Muscle layer of colon (tissue), 2 donors: Measurements from ENCODE around the gene TFAP2A.

Experiments
- H3K27ac ChIP-seq: one replicate; pipeline ENCODE4 v1.7.0; 2013; ENCODE audit warnings: low read depth, mild to moderate bottlenecking, low read length, moderate library complexity
- H3K27me3 ChIP-seq, 2 donors: one replicate each; pipeline ENCODE4 v1.7.0; 2013; ENCODE audit warnings: low read length in 2 of 2, mild to moderate bottlenecking in 2 of 2; ENCODE audit not compliant: insufficient read depth in 2 of 2, control insufficient read depth in 1 of 2
- H3K36me3 ChIP-seq: one replicate; pipeline ENCODE4 v1.7.0; 2013; ENCODE audit warnings: mild to moderate bottlenecking, low read length; ENCODE audit not compliant: insufficient read depth
- H3K4me1 ChIP-seq: one replicate; pipeline ENCODE4 v1.7.0; 2013; ENCODE audit warnings: mild to moderate bottlenecking, low read length; ENCODE audit not compliant: insufficient read depth
- H3K4me3 ChIP-seq, 2 donors: one replicate each; pipeline ENCODE4 v1.7.0; 2013; ENCODE audit warnings: low read length in 2 of 2, low read depth in 1 of 2, mild to moderate bottlenecking in 1 of 2, moderate library complexity in 1 of 2
- H3K9ac ChIP-seq: one replicate; pipeline ENCODE4 v1.7.0; 2013; ENCODE audit warnings: low read length
- H3K9me3 ChIP-seq: one replicate; pipeline ENCODE4 v1.7.0; 2013; ENCODE audit warnings: mild to moderate bottlenecking, low read length
- donor health status: abdominal sarcoma.
- donor health status: Adenocarcinoma of cecum.

Gene TFAP2A

DNA sequence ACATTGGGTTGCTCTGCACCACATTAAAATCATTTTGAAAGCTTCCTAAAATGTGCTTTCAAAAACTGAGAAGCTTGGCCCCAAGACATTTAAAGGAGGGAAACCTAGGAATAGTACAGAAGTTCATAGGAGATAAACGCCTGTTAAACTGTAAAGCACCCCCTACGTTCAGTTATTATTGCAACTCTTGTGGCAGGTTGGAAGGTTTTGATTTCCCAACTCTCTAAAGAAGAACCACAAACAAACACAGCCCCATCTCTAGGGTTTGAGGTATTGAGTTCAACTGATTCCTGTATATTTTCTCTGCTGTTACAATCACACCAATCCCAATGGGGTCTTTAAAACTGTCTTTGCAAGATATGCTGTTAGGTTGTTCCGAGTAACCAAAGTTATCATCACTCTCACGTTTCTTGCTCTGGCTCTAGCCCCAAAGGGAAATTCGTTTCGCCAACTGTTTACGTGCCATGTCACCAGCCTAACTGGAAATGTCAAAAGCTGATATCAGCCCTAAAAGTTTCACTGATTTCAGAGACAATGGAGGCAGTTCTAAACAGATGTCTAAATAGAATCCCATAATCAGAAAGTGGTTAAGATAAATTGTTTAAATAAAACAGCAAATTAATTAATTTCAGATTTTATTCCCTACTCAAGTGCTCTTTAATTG lies 12.1 kb downstream of the TFAP2A start:
- Histone ChIP-seq H3K27ac (no peak overlapping the region), H3K9ac (no peak overlapping the region), H3K4me3 (no peak overlapping the region), H3K27me3 (peaks cover 22 to 32% of the 10 kb centered on the region in 2 donors), H3K9me3 (no peaks in the 10 kb centered on the region), H3K36me3 (no peaks in the 10 kb centered on the region), H3K4me1 (peaks cover 11% of the 10 kb centered on the region)

DNA sequence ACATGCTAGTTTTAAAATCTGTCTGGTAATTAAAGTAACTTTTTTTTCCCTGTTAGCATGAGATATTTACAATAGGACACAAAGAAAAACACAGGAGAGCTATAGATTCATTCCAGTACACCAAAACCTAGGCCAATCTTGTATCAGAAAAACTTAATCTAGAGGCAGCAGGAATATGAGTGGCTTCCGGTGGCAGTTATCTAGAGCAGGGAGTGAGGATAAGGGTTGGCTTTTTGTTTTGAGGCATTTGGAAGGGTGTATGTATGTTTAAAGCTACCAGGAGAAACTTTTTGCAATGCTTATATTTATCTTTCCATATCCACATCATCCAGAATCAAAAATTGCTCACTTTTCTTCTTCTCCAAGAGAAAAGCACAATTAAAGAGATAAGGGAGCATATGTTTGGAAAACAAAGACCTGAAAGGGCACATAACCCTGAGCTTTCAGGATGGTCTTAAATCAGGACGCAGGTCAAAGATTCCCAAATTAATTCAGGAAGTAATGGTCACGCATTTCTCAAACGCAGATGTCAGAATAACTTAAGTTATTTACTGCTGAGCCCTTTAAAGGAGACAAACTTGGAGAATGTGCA lies 13.1 kb downstream of the TFAP2A start:
- Histone ChIP-seq H3K9me3 (no peaks in the 10 kb centered on the region), H3K9ac (no peak overlapping the region), H3K4me1 (peaks cover 11% of the 10 kb centered on the region), H3K36me3 (no peaks in the 10 kb centered on the region), H3K27ac (no peak overlapping the region), H3K4me3 (no peak overlapping the region), H3K27me3 (peaks cover 11 to 31% of the 10 kb centered on the region in 2 donors)

DNA sequence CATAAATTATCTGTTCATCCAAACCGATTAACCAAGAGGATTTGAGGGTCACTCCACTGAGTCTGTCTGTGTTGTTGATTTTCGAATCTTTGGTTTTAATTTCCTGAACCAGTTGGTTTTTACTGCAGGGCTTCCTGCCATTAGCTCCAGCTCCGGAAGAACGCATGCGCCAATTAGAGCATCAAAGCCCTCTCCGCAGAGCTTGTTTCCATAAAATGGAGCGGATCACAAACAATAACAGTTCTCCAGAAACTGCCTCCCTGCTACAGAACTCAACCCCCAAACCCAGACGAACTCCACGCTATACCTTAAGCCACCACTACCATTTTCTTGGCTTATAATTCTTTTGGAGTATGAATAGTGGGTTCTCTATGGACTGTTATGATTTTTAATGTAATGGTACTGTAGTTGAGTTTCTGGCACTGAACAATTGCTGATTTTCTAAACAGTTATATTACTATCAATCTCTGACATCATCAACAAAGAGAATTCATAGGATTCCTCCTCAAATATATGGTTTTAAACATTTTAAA lies 13.8 kb downstream of the TFAP2A start:
- Histone ChIP-seq H3K36me3 (no peaks in the 10 kb centered on the region), H3K4me1 (peaks cover 11% of the 10 kb centered on the region), H3K9ac (no peak overlapping the region), H3K9me3 (no peaks in the 10 kb centered on the region), H3K27ac (no peak overlapping the region), H3K4me3 (no peak overlapping the region), H3K27me3 (peaks cover 12 to 34% of the 10 kb centered on the region in 2 donors)

DNA sequence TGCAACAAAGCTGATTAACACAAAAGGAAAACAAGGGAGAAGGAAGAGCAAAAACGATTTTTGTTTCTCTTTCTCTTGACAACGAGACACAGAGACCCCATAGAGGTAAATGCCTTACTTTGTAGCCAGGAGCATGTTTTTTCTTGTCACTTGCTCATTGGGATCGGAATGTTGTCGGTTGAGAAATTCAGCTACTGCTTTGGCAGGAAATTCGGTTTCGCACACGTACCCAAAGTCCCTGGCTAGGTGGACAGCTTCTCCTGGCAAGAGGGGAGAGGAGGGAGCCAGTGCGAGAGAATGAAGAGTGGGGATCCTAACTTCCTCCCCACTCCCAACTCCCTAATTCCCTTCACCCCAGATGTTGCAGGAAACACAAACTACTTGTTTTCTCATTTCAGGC lies 14.5 kb downstream of the TFAP2A start:
- Histone ChIP-seq H3K27ac (no peak overlapping the region), H3K9me3 (no peaks in the 10 kb centered on the region), H3K4me1 (peaks cover 11% of the 10 kb centered on the region), H3K36me3 (no peaks in the 10 kb centered on the region), H3K4me3 (no peak overlapping the region), H3K9ac (no peak overlapping the region), H3K27me3 (peaks cover 19 to 41% of the 10 kb centered on the region in 2 donors)

DNA sequence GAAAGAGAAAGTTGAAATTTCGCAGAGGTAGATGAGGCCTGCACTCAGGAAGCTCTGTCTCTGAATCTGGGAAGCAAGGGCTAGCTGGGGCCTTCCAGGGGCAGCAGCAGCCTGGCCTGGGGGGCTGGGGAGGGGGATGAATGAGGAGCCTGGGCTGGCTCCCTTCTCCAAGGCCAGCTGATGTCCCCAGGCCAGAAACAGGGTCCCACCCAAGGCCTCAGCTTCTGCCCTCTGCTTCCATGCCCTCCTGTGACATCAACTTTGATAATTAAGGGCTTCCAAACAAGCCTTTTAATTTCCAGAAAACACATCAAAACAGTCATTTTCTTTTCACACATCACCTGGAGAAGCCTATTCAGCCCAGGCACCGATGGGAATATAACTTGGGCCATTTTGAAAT lies 15.4 kb downstream of the TFAP2A start:
- Histone ChIP-seq H3K27me3 (peaks cover 26 to 47% of the 10 kb centered on the region in 2 donors), H3K4me3 (no peak overlapping the region), H3K9ac (no peak overlapping the region), H3K4me1 (peaks cover 11% of the 10 kb centered on the region), H3K36me3 (no peaks in the 10 kb centered on the region), H3K27ac (no peak overlapping the region), H3K9me3 (no peaks in the 10 kb centered on the region)

DNA sequence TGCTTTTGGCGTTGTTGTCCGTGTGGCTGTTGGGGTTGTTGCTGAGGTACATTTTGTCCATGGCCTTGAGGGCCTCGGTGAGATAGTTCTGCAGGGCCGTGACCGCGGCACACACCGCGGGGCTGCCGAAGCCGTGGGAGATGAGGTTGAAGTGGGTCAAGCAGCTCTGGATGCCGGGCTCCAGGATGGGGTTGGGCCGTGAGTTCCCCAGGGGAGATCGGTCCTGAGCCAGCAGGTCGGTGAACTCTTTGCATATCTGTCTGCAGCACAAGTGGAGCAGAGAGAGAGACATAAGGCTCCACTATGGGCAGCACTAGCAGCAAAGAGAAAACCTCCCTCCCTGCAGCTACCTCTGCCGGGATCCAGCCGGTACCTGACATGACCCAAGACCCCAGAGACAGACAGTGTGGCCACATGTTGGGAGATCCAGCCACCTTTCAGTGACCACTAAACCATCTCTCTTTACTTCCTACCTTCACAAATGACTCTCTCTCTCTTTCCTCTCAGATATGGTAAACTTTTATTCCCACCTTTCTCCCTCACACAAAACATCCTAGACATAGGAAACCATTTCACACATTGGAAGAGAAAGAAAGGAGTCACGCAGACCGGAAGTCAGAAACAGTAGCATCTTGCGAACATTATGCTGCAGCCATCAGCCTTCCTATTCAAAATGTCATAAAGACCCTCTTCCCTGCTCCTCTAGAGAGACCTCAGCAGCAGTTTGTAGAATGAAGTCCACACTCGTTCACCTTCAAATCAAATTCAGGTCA lies 16.2 kb downstream of the TFAP2A start:
- no peak overlapping the region for H3K4me3 ChIP-seq
- H3K4me1 ChIP-seq: peaks cover 8% of the 10 kb centered on the region
- no peak overlapping the region for H3K9ac ChIP-seq
- no peaks in the 10 kb centered on the region for H3K9me3 ChIP-seq
- no peak overlapping the region for H3K27ac ChIP-seq
- H3K36me3 ChIP-seq: no peaks in the 10 kb centered on the region
- H3K27me3 ChIP-seq: peaks cover 34 to 55% of the 10 kb centered on the region in 2 donors

DNA sequence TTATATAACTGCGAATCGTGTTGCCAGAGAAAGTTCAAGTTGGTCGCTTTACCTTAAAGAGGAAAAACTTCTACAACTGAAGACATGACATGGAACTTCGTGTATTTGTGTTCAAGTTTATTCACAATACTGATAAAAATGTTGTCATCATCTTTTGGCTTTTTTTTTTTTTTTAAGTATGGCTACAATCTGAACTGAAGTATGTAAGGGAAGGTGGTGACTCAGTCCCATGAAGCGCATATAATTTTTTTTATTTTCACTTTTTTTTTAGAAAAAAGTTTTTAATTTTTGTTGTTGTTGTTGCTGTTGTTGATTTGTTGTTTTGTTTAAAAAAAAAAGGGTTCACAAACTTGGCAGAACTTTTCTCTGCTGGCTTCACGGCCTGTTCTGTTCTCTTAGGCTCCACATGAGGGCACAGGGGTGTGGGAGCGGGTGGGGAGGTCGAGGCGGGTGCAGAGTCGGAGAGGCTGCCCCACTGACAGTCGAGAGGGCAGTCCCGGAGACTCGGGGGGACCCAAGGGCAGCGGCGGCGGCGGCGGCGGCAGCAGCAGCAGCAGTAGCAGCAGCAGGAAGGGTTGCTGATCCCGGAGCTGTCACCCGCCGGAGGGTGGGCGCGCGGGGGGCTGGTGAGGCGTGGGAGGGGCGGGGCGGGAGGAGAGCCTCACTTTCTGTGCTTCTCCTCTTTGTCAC lies 17.0 kb downstream of the TFAP2A start:
- Histone ChIP-seq H3K9ac (no peak overlapping the region), H3K27ac (no peak overlapping the region), H3K27me3 (peaks cover 36 to 63% of the 10 kb centered on the region in 2 donors), H3K36me3 (no peaks in the 10 kb centered on the region), H3K9me3 (no peaks in the 10 kb centered on the region), H3K4me3 (no peak overlapping the region), H3K4me1 (peaks cover under 1% of the 10 kb centered on the region)

DNA sequence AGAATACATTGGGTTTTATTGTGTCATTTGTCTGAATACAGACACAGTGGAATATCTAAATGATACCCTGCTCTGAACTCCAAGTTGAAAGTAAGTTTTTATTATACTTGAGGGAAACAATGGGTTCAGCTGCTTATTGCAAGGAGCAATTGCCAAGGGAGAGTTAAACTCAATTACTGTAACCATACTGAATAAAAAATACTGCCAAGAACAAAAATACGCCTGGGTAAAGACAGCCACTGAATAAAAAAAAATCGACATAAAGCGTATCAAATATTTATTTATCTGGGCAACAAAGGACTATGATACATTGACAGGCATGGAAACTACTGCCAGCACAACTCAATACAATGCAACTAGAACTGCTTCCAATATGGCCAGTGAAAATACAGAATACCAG lies 18.1 kb downstream of the TFAP2A start:
- Histone ChIP-seq H3K4me1 (no peaks in the 10 kb centered on the region), H3K36me3 (no peaks in the 10 kb centered on the region), H3K9ac (no peak overlapping the region), H3K27ac (no peak overlapping the region), H3K27me3 (peaks cover 41 to 65% of the 10 kb centered on the region in 2 donors), H3K9me3 (no peaks in the 10 kb centered on the region), H3K4me3 (no peak overlapping the region)

DNA sequence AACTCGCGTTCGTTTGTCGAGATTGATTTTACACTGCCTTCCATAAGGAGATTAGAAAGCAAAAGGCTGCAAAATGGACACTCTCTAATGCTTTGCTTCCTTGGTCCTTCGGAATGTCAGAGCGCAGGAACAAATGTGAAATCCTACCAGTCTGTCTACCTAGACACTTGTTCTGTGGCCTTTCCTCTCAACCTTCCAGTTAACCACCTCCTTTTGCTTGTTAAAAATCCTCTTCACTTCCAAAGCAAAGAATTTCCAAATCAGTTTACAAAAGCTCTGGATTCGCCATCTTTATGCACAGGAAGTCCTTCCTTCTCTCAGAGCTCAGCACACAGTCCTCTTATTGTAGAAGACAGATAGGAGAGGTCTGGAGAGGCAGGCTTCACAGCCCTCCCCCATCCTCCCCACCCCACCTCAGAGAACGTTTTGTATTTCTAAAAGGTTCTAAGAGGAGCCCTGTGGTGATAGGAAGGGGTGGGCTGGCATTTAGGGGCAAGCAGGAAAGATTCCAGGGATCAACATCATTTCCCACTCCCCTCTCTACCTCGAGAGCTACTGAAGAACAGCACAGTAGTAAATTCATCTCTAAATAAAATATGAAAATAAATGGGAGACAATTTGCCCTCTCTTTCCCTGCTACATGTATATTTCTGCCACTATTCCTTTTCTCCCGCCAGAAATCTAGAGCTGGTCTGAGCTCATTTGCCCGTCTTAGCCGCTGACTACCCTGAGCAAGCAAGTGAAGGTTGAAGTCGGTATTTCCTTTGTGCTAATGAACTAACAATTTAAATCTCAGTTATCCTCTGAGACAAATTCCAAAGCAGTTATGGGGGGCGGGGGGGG lies 18.9 kb downstream of the TFAP2A start:
- Histone ChIP-seq H3K27me3 (peaks cover 49 to 71% of the 10 kb centered on the region in 2 donors), H3K27ac (no peak overlapping the region), H3K36me3 (no peaks in the 10 kb centered on the region), H3K4me1 (no peaks in the 10 kb centered on the region), H3K9me3 (no peaks in the 10 kb centered on the region), H3K9ac (no peak overlapping the region), H3K4me3 (no peak overlapping the region)

DNA sequence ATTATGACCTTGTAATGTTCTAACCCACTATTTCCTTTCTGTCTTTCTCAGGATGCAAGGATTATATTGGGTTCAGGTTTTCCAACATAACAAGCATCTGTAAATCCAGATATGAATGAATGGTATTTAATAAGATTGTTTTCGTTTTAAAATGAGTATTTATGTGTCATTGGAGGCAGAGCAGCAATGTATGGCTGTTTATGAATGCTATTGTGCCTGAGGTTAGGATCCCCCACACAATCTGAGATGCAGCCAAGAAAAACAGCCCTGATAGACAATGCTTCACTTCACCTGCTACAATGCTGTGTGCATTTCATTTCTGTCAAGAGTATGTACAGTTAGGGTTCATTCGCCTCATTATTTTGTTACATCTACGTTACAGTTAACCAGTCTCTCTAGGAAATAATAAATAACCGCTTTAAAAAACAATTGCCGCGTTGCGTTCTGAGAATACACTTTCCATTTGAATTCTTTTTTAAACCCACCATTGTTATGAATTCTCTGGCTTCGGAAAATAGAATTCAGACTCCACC lies 19.6 kb downstream of the TFAP2A start:
- H3K4me1 ChIP-seq: no peaks in the 10 kb centered on the region
- no peaks in the 10 kb centered on the region for H3K9me3 ChIP-seq
- peaks cover 51 to 78% of the 10 kb centered on the region in 2 donors for H3K27me3 ChIP-seq
- H3K36me3 ChIP-seq: no peaks in the 10 kb centered on the region
- H3K27ac ChIP-seq: no peak overlapping the region
- H3K4me3 ChIP-seq: no peak overlapping the region
- no peak overlapping the region for H3K9ac ChIP-seq
